ENCODE results near the gene ZFPM1. TPM values are rescaled to one million over a fixed set of nuclear protein-coding genes. Genes with fewer than 3 reads are reported as not detected.

ZFPM1 gene
- total and polyA plus RNA-seq, 2 of the 8 experiments (the other 6 are each of a cell fraction or from before 2014, with no cell fraction given) = 0.74 to 4.8 TPM

DNA sequence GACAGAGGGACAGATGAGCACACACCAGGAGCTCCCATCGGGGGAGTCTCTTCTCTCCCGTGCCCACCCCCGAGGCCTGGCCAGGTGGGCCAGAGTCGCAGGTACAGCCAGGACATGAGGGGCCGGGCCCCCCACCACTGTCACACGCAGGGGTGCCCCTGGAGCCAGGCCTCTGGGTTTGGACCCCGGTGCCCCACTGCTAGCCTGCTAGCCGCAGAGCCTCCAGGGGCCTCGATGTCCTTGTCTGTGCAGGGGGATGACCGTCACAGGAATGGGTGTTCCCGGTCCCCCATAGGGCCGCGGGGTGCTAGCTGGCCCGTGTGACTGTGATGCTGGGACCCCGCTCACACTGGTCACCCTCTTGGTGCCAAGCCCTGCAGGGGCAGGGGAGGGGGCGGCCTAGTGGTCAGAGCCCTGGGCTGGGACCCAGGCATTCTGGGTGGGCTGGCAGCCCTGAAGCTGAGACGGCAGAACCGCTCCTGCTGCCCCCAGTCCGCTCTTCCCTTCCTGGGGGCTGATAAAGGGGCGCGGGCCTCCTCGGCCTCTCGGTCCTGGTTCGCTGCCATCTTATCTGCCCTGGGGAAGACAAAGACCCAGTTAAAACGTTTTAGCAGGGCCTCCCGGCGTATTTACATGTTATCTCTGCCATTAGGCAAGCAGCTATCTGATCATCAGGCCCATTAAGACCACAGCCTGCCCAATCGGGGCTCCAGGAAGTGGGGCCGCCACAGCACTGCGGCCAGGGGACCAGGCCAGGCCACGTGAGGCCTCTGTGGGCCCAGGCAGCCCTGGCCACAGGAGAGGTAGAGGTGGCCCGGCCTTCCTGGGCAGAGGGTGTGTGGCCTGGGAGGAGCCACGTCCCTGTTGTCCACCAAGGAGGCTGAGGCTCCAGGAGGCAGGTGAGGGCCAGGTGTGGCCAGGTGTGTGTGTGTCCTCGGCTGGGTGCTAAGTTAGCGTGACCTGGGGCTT is 59.9 kb downstream of the ZFPM1 start:
- Histone ChIP-seq H3K4me2 (ENCODE audit: insufficient read depth in 1 of 2, low read depth in 2 of 2, low read length in 2 of 2) (no peak overlapping the region), H3K4me3 (ENCODE audit: extremely low read depth in 1 of 4, insufficient read depth in 2 of 4, low read depth in 3 of 4, low read length in 4 of 4) (no peak overlapping the region), H3K18ac (ENCODE audit: extremely low read depth, low read length) (no peak overlapping the region), H3K4ac (replicated peaks; ENCODE audit: insufficient read length, low read depth, low read length) (no peak overlapping the region), H3K14ac (ENCODE audit: insufficient read length) (no peak overlapping the region), H2BK20ac (ENCODE audit: low read length) (no peak overlapping the region), H2AK5ac (ENCODE audit: low read depth, low read length) (no peak overlapping the region), H3K27me3 (replicated peaks in 1 of 4; ENCODE audit: control insufficient read depth in 3 of 4, extremely low read depth in 1 of 4, insufficient read depth in 3 of 4, low read length in 3 of 4) (no peaks in the 10 kb centered on the region), H3K36me3 (ENCODE audit: control insufficient read depth in 2 of 4, insufficient read depth in 4 of 4, low read length in 3 of 4) (no peaks in the 10 kb centered on the region), H4K8ac (ENCODE audit: extremely low read depth, insufficient read depth, low read length) (peak overlapping the region; percentile 9; the same call in 1 of the 2 replicates), H3K79me1 (ENCODE audit: low read depth, low read length) (no peaks in the 10 kb centered on the region), H2AFZ (ENCODE audit: low read length) (no peak overlapping the region), H4K91ac (replicated peaks; ENCODE audit: insufficient read length, low read length) (no peak overlapping the region), H3K23me2 (ENCODE audit: low read depth, low read length) (peaks cover 6% of the 10 kb centered on the region; the same call in 1 of the 2 replicates), H3K27ac (ENCODE audit: low read depth, low read length) (no peak overlapping the region), H3K23ac (ENCODE audit: insufficient read length) (no peak overlapping the region), H2BK12ac (ENCODE audit: low read depth, low read length) (no peak overlapping the region), H3K56ac (replicated peaks; ENCODE audit: insufficient read length, low read depth, low read length) (no peak overlapping the region), H4K20me1 (replicated peaks in 1 of 2; ENCODE audit: control insufficient read depth in 1 of 2, insufficient read depth in 2 of 2, low read length in 2 of 2) (peaks cover 0 to 2% of the 10 kb centered on the region in 2 experiments), H3K9me3 (ENCODE audit: insufficient read depth in 2 of 2, low read depth in 1 of 2, low read length in 1 of 2) (no peaks in the 10 kb centered on the region), H3K4me1 (replicated peaks in 1 of 4; ENCODE audit: control insufficient read depth in 3 of 4, insufficient read depth in 4 of 4, low read length in 3 of 4) (no peaks in the 10 kb centered on the region; a peak in 1 of 7 replicates), H3K9ac (replicated peaks in 1 of 4; ENCODE audit: extremely low read depth in 1 of 4, low read depth in 3 of 4, low read length in 3 of 4) (no peak overlapping the region), H2BK120ac (replicated peaks; ENCODE audit: low read depth, low read length) (no peak overlapping the region), H2BK15ac (ENCODE audit: low read length) (no peak overlapping the region), H4K5ac (ENCODE audit: insufficient read length, low read depth, low read length) (no peak overlapping the region), H2BK5ac (ENCODE audit: low read depth, low read length) (no peak overlapping the region), H3K79me2 (ENCODE audit: control insufficient read depth in 1 of 2, insufficient read depth in 2 of 2, low read length in 2 of 2) (no peaks in the 10 kb centered on the region)
- DNase-seq (ENCODE audit: low read depth in 1 of 2, low spot score in 2 of 2) = no peak
- FAIRE-seq = no peak
- ChIA-PET CTCF (ENCODE audit: partially characterized antibody) (interaction anchor here (1.2 to 1.3 kb wide), 3 partner anchors 51 to 76 kb away, joined by 3 read pairs; no protein-coding TSS in a partner anchor), POLR2A (ENCODE audit: partially characterized antibody) (interaction anchor here (0.8 kb wide), 1 partner anchor 9 kb away, joined by 3 read pairs; no protein-coding TSS in a partner anchor)
- no peak for TF ChIP-seq TEAD4 (IDR thresholded peaks at IDR 0.05; ENCODE audit: low read depth, low read length)
- TF ChIP-seq RAD21 (IDR thresholded peaks at IDR 0.05 in 1 of 2, conservative IDR thresholded peaks at IDR 0.05 in 1 of 2; ENCODE audit: low read depth in 2 of 2, low read length in 2 of 2) = no peak
- TF ChIP-seq CBX8 (IDR thresholded peaks at IDR 0.05; ENCODE audit: borderline replicate concordance, low read depth, low read length) = no peak
- no peak for TF ChIP-seq HDAC6 (IDR thresholded peaks at IDR 0.05; ENCODE audit: low read depth, low read length)
- no peak for TF ChIP-seq ZNF274 (IDR thresholded peaks at IDR 0.05; ENCODE audit: borderline replicate concordance, extremely low read depth, low read length)
- TF ChIP-seq SIRT6 (IDR thresholded peaks at IDR 0.05; ENCODE audit: low read length) = no peak
- TF ChIP-seq GTF2F1 (IDR thresholded peaks at IDR 0.05; ENCODE audit: borderline replicate concordance, low read depth, low read length) = no peak
- no peak for TF ChIP-seq NRF1 (IDR thresholded peaks at IDR 0.05; ENCODE audit: low read depth, low read length)
- TF ChIP-seq RBBP5 (IDR thresholded peaks at IDR 0.05; ENCODE audit: borderline replicate concordance, low read depth, low read length) = no peak
- TF ChIP-seq SP2 (IDR thresholded peaks at IDR 0.05; ENCODE audit: low read length) = no peak
- TF ChIP-seq BACH1 (IDR thresholded peaks at IDR 0.05; ENCODE audit: low read length) = no peak
- 90% methylated on average over 34 of the region's 35 CpGs; no CpG with 5 or more reads in 1 of the 2 experiments for WGBS, 2 experiments (ENCODE audit: extremely low coverage in 1 of 2, insufficient coverage in 1 of 2, insufficient read length in 1 of 2, insufficient replicate concordance in 2 of 2, low coverage in 1 of 2, low lambda C conversion rate in 2 of 2, missing lambda C conversion rate in 1 of 2)
